IPS-15b (cell line): ENCODE measurements around the gene KLHL33.
A peak's percentile ranks its signal among the peaks of the same experiment; 100 is the strongest.
"Not testable (repeated sequence)": the region's sequence is repeated elsewhere in the genome, so short reads cannot be mapped to it uniquely, and the experiment has no call there.

ENCODE experiments used
- H3K27me3 ChIP-seq: one replicate; pipeline ENCODE4 v1.6.1; 2013; ENCODE audit warnings: low read length; ENCODE audit not compliant: control insufficient read depth, insufficient read depth
- H3K36me3 ChIP-seq: one replicate; pipeline ENCODE4 v1.6.1; 2013; ENCODE audit warnings: low read length; ENCODE audit not compliant: control insufficient read depth, insufficient read depth
- H3K4me1 ChIP-seq: one replicate; pipeline ENCODE4 v1.6.1; 2013; ENCODE audit warnings: mild to moderate bottlenecking, low read length; ENCODE audit not compliant: control insufficient read depth, insufficient read depth
- H3K4me3 ChIP-seq: one replicate; pipeline ENCODE4 v1.5.1; 2013; ENCODE audit warnings: low read depth, low read length
- H3K9ac ChIP-seq: one replicate; pipeline ENCODE4 v1.6.1; 2013; ENCODE audit warnings: low read depth, mild to moderate bottlenecking, low read length
- H3K9me3 ChIP-seq: one replicate; pipeline ENCODE4 v1.6.1; 2013; ENCODE audit warnings: mild to moderate bottlenecking, low read length; ENCODE audit not compliant: control insufficient read depth, insufficient read depth

The KLHL33 gene

DNA sequence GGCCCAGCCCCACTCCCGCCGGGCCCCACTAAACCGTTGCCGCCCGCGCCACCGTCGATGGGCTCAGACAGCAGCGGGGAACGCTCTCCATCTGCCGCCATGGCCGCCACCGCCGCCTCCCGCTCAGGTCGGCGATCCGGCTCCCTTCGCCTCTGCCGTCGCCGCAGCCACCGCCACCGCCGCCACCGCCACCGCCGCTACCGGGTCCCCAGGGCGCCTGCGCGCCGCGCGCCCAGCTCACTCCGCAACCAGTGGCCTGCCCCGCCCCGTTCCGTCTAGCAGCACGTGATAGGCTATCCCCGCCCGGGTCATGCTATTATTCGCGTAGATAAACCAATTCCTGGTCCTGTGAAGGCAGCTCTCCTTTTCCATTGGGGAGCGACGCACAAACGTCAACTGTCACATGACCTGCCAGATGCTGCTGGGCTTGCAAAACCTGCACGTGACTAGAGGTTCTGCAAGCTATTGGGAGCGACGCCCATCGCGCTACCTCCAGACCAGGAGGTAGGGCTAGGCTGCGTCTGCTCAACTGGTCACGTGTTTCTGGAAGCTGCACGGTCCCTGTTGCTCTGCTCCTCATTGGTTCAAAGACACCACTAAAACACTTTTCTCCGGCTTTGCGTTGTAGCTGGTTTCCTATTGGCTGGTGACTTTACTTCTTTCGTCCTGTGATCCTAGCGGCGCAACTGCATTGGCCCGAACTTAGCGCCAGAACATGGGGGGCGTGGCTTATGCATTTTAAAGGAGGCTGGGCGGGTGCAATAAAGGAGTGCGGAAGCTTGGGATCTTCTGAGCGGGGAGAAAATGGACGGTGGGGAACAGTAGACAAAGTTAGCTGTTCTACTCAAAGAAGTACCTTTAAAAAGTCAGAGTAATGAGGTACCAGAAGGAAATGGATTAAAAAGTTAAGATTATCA lies 25.5 kb upstream of the KLHL33 start, which contains the start of gene PIP4P1:
Gene PIP4P1 (minus strand): TSS at position 210 of the 917 bp plus-strand sequence. CDS start 109 bp downstream, at position 101.
- no peaks in the 10 kb centered on the region for H3K27me3 ChIP-seq
- peaks cover 5% of the 10 kb centered on the region for H3K4me1 ChIP-seq
- peaks cover 32% of the 10 kb centered on the region for H3K36me3 ChIP-seq
- no peaks in the 10 kb centered on the region for H3K9me3 ChIP-seq
- peak within 1 kb of the TSS; percentile 78 for H3K9ac ChIP-seq
- peak within 1 kb of the TSS; percentile 87 for H3K4me3 ChIP-seq

DNA sequence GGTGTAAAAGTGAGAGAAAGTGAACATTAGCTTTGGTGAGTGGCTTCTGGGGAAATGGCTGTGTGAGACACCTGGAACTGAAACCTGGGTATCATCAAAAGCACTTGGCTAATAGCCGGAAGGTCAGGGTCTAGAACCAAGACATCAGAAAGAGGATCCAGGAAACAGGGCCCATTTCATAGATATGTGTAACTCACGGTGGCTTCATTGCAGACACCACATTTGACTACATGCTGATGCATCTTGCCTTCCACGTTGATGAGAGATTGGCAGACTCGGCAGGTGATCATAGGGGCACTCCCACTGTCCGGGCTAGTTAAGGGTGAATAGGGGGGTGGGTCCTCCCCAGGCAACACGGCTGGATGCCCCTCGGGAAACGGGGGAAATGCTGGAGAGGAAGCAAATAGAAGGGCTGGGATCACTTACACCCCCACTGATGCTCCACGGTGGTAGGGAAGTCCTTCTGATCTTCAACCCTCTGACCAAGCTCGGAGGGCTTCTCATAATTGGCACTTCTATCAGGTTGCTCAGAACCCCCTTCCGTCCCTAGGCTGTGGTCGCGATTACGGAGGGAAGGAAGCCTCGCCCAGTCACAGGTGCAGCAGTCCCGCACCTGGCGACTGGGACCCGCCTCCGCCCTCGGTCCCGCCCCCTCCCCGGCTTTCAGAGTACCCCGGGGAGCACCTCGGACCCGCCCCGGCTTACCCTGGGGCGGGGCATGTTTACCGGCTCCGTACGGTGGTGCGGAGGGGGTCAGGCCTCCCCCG lies 24.7 kb upstream of the KLHL33 start:
- Histone ChIP-seq H3K4me3 (peak overlapping the region; percentile 87), H3K4me1 (peaks cover 5% of the 10 kb centered on the region), H3K9ac (peak overlapping the region; percentile 49), H3K36me3 (peaks cover 32% of the 10 kb centered on the region), H3K27me3 (no peaks in the 10 kb centered on the region), H3K9me3 (no peaks in the 10 kb centered on the region)

DNA sequence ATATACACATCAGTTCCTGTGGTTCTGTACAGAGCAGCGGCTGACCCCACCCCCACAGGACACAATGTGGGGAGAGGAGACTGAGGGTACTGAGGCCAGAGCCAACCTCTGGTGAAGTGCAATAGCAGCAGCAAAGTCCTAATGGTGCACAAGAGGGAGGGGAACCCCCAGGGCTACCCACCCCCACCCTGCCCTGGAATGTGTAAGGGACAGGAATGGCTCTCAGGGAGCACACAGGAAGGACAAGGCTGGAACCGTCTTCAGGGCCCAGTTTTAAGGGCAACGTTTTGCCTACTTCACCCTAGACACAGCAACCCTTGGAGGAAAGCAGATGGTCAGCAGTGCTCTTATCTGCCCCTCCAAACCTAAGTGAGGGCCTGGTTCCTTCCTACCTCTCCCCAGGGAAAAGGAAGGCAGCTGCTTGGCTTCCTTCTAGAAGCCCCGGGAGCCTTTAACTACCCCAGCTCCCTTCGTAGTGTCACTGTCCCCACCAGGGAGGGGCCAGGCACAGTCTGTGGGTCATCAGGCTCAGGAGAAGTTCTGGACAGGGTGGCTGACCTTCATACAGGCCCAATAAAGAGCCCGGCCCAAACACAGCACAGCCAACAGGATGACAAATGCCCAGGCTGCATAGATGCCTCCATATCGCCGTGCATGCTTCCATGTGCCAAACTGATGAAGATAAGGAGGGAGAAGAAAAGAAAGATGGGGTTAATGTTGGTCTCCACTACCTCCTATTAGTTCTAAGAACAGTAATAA lies 22.2 kb upstream of the KLHL33 start:
- Histone ChIP-seq H3K9me3 (no peaks in the 10 kb centered on the region), H3K4me1 (peaks cover 5% of the 10 kb centered on the region), H3K9ac (no peak overlapping the region), H3K36me3 (peaks cover 32% of the 10 kb centered on the region), H3K4me3 (no peak overlapping the region), H3K27me3 (no peaks in the 10 kb centered on the region)

DNA sequence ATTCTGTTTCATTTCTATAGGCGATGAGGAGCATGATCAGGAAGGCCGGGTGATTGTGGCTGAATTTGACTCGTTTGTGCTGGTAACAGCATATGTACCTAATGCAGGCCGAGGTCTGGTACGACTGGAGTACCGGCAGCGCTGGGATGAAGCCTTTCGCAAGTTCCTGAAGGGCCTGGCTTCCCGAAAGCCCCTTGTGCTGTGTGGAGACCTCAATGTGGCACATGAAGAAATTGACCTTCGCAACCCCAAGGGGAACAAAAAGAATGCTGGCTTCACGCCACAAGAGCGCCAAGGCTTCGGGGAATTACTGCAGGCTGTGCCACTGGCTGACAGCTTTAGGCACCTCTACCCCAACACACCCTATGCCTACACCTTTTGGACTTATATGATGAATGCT lies 21.0 kb upstream of the KLHL33 start:
- Histone ChIP-seq H3K4me1 (no peaks in the 10 kb centered on the region), H3K27me3 (no peaks in the 10 kb centered on the region), H3K4me3 (no peak overlapping the region), H3K9ac (no peak overlapping the region), H3K9me3 (no peaks in the 10 kb centered on the region), H3K36me3 (peaks cover 32% of the 10 kb centered on the region)

DNA sequence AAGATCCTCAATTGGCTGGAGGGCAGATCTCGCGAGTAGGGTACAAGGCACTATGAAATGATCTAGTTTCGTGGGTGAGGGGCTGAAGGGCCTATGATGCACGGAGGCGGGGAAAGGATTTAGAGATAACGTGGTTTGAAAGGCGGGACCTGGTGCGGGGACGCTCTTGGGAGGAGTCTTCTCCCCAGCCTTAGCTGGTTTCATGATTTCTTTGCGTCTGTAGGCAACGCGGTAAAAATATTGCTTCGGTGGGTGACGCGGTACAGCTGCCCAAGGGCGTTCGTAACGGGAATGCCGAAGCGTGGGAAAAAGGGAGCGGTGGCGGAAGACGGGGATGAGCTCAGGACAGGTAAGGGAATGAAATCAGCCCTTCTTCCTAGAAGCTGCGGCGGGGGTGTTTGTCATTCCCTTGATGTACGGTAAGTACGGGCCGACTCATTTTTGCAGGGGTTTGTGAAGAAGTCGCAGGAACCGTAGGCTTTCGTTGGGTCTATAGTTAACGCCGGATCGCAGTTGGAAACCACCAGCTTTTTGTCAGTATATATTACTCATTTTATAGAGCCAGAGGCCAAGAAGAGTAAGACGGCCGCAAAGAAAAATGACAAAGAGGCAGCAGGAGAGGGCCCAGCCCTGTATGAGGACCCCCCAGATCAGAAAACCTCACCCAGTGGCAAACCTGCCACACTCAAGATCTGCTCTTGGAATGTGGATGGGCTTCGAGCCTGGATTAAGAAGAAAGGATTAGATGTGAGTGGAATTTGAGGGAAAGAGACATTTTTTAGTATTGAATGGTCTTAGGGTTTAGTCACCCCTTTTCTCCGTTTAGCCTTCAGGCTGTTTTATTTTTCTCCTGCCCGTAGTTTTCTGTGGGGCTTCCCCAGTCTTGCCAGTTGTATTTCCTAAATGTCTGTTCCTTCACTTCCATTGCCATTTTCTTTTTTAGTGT lies 19.7 kb upstream of the KLHL33 start:
- Histone ChIP-seq H3K27me3 (no peaks in the 10 kb centered on the region), H3K9me3 (no peaks in the 10 kb centered on the region), H3K9ac (peak overlapping the region; percentile 92), H3K4me1 (no peaks in the 10 kb centered on the region), H3K4me3 (peak overlapping the region; percentile 84), H3K36me3 (peaks cover 34% of the 10 kb centered on the region)

DNA sequence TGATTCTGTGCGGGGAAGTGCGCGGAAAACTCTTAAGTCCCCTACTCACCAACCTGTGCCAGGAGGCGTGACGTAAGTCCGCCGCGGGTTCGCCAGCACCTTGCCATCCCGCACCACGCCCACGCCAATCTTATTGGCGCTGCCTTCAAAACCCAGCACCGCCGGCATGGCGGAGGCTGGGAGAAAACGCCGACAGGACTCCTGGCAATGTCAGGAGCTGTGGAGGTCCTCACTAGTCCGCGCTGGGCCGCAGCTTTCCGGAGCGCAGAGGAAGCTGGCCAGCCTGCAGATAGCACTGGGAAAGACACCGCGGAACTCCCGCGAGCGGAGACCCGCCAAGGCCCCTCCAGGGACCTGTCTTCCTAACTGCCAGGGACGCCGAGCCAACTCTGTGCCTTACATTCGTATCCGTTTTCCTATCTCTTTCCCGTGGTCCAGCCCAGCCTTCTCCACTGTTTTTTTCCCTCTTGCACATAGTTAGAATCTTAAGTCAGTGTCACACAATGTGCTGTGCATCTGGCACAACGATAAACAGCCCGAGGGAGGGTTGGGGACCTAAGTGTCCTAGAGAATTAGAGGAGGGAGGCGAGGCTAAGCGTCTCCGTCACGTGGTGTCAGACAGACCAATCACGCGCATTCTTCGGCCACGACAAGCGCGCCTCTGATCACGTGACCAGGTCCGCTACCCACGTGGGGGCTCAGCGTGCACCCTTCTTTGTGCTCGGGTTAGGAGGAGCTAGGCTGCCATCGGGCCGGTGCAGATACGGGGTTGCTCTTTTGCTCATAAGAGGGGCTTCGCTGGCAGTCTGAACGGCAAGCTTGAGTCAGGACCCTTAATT lies 18.8 kb upstream of the KLHL33 start, which contains the start of the genes APEX1 and OSGEP:
Gene APEX1 (plus strand): TSS at position 711 of the 839 bp plus-strand sequence. CDS start 420 bp downstream, outside the sequence.
Gene OSGEP (minus strand): TSS at position 297 of the 839 bp plus-strand sequence. CDS start 129 bp downstream, at position 168.
- Histone ChIP-seq H3K36me3 (peaks cover 31% of the 10 kb centered on the region), H3K4me1 (no peaks in the 10 kb centered on the region), H3K27me3 (no peaks in the 10 kb centered on the region), H3K9me3 (no peaks in the 10 kb centered on the region), H3K4me3 (peak within 1 kb of the TSS; percentile 84), H3K9ac (peak within 1 kb of the TSS; percentile 92)

DNA sequence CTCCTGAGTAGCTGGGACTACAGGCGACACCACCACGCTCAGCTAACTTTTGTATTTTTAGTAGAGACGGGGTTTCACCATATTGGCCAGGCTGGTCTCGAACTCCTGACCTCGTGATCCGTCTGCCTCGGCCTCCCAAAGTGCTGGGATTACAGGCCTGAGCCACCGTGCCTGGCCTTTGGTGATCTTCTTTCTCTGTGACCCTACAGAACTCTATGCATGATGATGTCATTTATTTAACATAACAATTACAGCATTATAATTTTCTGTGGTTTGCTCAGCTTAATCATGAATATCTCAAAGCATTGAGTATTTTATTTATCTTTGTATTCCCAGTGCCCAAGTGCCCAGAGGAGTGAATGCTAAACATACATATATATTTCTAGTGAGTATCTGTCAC lies 16.9 kb upstream of the KLHL33 start:
- H3K36me3 ChIP-seq = peaks cover 29% of the 10 kb centered on the region
- H3K9me3 ChIP-seq, H3K4me1 ChIP-seq, H3K27me3 ChIP-seq, H3K4me3 ChIP-seq, H3K9ac ChIP-seq: not testable (repeated sequence)

DNA sequence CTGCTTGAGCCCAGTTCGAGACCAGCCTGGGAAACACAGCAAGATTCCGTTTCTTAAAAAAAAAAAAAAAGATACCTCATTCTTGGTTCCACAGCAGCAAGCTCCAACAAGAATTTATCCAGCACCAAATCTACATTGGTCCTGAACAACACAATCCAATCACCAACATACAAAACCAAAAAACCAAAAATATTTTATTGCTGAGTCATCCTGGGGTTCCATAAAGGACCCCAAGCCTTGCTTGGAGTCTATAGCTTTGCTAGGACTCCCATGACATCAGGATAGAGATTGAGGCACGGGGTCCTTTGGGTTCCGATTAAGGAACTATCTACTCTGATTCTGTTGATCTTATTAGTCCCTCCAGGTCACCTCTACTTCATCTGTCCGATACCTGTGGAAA lies 10.9 kb upstream of the KLHL33 start:
- no peak overlapping the region for H3K9ac ChIP-seq
- peaks cover 34% of the 10 kb centered on the region for H3K36me3 ChIP-seq
- no peaks in the 10 kb centered on the region for H3K9me3 ChIP-seq
- no peaks in the 10 kb centered on the region for H3K27me3 ChIP-seq
- H3K4me3 ChIP-seq = no peak overlapping the region
- H3K4me1 ChIP-seq = no peaks in the 10 kb centered on the region

DNA sequence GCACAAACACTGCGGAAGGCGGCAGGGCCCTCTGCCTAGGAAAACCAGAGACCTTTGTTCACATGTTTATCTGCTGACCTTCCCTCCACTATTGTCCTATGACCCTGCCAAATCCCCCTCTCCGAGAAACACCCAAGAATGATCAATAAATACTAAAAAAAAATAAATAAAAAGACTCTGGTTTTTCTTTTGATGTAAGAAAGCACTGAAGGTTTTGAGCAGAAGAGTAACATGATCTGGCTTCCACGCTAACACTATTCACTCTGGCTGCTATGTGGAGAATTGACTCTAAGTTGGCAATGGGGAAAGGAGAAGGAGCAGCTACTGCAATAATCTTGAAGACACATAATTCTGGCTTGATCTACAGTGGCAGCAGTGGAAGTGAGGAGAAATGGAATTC lies 7.7 kb upstream of the KLHL33 start:
- H3K4me1 ChIP-seq, H3K27me3 ChIP-seq, H3K9me3 ChIP-seq, H3K9ac ChIP-seq, H3K4me3 ChIP-seq: not testable (repeated sequence)
- peaks cover 25% of the 10 kb centered on the region for H3K36me3 ChIP-seq

DNA sequence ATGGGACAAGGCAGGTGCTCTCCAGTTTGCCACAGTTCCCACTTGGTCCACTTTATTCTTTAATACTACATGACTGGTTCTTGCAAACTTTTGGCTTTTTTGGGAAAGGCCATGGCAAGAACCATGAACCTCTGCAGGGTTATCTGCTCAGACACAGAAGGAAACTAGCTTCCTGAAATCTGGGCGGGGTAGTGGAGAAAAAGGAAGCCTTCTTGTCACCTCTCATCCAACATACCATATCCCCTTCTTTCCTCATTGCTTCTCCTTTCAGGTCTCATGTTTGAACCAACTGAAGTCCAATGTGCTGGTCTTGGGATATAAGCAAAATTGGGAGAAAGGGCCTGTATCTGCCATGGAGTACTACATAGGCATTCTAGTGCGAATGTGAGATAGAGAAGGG lies 5.5 kb upstream of the KLHL33 start:
- no peaks in the 10 kb centered on the region for H3K27me3 ChIP-seq
- no peaks in the 10 kb centered on the region for H3K4me1 ChIP-seq

More for the DNA sequence above, 5.5 kb upstream of the KLHL33 start:
- no peaks in the 10 kb centered on the region for H3K9me3 ChIP-seq
- H3K4me3 ChIP-seq = no peak overlapping the region
- peaks cover 7% of the 10 kb centered on the region for H3K36me3 ChIP-seq
- H3K9ac ChIP-seq = no peak overlapping the region
